Raji (cell line): ENCODE data around the gene NAV2.

Source experiments
- POLR2A ChIP-seq: IDR thresholded peaks from 2 replicates; pipeline ENCODE4 v1.6.1; 2011; ENCODE audit warnings: low read depth, low read length, control low read depth; ENCODE audit not compliant: insufficient read depth

The NAV2 gene

DNA sequence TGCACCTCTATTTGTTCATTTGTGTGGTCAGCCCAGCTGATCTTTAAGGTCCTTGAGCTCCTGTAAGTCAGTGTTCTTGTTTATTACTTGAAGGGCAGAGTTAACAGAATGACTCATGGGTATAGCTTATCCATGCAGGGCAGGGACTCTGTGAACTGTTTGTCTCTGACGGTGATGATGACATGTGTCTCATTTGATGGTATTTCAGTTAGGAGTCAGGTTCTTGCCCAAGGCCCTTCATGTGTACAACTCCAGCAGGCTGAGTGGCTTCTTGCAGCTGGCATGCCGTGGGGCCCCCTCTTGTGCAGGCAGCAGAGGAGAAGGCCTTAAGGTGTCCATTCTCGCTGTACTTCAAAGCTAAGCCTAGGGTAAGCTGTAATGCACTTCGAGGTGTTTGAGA, 282.5 kb downstream of the NAV2 start:
- no peak for TF ChIP-seq POLR2A

DNA sequence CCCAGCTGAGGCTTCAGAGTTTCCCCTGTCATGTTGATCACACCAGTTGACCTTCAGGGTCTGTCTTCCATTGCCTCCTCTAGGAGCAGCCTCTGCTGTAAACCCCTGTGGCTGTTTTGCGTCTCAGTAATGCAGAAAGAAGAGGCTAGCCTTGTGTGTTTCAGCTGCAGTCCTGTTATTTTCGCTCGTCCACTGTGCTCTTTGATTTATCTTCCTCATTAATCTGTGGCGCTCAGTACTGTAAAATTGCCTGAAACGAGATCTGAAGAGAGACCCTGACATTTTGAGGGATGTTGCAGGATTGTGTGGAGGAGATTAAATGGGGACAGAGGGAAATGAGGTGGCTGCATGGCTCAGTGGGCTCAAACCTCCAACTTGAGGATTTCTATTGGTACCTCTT, 283.9 kb downstream of the NAV2 start:
- TF ChIP-seq POLR2A: no peak

DNA sequence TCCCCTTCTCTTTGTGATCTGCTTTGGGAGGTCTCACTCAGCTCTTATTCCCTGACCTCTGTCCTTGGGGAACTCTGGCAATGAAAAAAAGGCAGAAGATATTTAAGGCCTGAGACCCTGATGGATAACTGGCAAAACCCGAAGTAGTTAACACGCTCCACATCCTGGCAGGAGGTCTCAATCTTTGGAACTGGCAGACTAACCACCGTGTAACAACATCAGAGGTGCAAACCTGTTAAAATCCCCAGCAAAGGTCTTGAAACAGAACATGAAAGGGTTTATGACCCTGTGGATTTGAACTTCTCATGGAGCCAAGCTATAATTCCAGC, 287.3 kb downstream of the NAV2 start:
- TF ChIP-seq POLR2A: no peak

DNA sequence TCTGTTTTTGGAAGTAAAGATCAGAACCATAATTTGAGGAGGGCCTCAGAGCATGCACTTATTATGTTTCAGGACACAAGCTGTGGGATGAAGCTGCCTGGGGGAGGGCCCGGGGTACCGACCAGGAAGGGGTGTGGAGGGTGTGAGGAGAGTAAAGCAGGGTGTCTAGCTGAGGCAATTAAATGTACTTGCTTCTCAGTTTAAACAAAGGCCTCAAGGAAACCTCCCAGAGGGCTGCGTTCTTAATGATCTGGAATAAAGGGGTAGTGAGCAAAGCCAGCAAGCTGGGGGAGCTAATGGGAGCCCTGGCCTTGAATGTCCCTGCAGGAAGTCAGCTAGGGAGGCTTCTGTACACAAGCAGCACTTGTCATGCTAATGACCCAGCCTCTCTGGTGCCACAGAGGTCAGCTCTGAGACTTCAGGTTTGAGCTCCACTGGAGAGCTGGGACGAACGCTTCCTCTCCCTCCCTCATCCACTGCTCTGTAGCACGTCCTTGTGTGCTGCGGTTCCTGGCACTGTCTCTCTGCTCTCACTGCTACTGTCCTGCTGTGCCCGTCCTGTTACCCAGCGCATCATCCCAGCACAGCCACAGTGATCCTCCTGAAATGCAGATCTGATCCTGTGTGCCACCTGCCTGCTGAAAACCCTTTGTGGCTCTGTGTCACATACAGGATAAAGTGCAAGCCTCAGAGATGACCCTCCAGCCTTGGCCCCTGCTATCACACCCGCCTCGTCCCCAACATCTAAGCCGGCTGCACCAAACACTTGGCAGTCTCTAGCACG, 287.9 kb downstream of the NAV2 start:
- TF ChIP-seq POLR2A: no peak

DNA sequence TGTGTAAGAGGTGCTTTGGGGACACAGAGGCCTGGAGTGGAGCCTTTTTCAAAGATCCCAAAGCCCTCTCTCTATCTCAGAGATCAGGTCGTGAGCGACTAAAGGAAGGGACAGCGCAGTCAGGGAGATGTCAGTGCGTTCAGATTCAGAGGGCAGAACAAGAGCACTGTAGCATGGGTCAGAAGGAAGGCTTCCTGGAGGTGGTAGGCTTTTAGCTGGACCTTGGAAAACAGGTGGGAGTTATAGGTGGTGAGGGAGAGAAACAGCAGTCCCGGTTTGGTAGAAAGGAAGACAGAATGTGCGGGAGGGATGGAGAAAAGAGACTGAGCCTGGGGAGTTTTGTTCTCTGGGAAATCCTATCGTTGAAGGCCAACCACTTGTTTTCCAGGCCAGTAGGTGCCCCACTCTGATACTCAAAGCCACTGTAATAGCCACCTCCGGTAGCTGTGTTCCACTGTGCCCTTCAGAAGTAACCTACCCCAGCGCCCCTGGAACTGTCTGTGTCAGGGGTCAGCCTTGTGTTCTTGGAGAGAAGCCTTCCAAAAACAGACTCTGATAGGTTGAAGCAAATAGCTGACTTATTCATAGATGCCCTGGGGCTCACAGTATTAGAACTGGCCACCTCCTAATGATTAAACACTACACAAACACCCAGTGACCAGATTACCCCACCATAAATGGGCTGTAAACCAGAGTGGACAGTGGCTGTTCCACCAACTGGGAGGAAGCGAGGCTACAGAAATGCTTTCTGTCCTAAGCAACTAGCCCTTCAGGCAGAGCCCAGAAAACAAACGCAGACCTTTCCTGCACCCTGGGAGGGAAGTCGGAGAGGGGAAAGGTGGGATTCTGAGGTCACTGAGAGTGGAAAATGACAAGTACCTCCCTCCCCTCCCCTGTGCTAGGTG, 289.9 kb downstream of the NAV2 start:
- no peak for TF ChIP-seq POLR2A

DNA sequence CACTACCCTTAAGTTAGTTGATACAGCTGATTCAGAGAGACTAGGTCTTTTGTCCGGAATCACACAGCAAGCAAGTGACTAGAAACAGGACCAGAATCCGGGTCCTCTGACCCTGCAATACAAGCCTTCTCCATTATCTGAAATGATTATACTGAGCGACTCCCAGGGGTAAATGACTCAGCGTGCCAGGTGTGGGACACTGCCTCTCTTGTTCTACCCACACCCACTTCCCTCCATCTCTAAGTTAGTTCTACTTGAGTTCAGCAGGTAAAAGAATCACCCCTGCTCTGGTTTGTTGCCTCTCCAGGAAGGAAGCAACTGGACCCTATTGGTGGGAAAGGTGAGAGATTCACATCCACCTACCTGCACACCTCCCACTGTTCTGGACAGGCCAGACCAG, 290.7 kb downstream of the NAV2 start:
- TF ChIP-seq POLR2A: no peak

DNA sequence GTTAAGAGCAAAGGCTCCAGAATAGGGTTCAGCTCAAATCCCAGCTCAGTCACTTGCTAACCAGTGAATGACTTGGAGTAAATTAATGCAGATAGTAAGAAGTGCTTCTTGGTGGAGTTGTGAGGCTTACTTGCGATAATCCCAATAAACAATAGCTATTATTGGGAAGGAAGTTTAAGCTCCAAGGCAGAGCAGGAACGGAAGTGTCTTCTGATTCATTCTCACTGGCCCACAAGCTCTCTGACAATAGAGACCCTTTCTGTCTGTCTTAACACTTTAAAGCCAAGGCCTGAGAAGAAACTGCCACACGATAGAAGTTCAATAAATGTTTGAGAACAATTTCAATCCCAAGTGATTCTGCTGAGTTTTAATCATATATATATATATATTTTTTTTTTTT, 292.2 kb downstream of the NAV2 start:
- TF ChIP-seq POLR2A: no peak

DNA sequence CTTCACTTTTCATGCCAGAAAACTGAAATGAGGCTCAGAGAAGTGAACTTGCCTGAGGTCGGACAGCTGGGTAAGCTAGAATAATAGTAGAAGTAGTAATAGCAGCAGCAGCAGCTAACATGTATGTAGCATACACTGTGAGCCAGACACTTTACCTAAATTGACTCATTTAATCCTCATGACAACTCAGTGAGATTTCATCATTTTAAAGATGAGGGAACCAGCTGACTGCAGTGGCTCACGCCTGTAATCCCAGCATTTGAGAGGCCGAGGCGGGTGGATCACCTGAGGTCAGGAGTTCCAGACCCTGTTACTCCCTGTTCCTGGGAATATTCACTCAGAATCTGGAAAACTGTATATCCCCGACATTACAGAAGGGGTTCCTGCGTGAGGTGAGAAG, 293.1 kb downstream of the NAV2 start:
- TF ChIP-seq POLR2A: no peak

DNA sequence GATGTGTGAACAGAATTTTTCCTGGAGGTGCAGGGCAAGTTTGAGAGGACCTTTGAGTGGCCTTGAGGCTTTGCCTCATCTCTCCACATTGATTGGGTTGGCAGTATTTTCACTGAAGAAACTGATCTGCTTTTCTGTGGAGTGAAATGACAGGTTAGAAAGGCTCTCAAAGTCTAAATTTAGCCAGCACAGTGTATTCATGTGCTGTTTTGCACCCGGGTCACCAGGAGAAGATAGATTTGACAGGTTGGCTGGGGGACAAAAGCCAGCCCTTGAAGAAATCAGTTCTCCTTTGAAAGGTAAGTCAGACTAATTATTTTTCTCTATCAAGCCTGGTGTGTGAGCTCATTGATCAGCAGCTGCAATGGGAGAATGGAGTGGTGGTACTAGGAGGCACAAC, 294.7 kb downstream of the NAV2 start:
- no peak for TF ChIP-seq POLR2A

DNA sequence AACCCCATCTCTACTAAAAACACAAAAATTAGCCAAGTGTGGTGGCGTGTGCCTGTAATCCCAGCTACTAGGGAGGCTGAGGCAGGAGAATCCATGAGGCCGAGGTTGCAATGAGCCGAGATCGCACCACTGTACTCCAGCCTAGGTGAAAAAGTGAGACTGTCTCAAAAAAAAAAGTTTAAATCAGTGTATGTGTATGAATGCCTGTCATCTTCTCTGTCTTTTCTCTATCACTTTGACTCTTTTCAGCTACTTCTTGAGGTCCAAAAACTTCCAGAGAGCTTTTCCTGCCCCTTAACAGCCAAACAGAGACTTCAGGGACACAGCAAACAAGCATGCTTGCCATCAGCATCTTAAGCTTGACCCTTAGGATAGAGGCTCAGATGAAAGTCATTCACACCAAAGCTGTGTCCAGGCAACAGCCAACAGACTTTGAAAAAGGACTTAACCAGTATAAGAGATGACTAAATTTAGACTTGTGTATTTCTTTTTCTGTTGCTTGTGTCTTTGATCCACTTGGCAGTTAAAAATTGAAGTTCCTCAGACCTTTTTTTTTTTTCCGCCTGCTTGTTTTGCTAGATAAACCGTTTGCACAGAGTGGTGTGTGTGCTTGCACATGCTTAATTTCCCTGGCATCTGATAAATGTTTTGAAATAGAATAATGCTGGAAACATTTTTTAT, 295.7 kb downstream of the NAV2 start:
- no peak for TF ChIP-seq POLR2A

DNA sequence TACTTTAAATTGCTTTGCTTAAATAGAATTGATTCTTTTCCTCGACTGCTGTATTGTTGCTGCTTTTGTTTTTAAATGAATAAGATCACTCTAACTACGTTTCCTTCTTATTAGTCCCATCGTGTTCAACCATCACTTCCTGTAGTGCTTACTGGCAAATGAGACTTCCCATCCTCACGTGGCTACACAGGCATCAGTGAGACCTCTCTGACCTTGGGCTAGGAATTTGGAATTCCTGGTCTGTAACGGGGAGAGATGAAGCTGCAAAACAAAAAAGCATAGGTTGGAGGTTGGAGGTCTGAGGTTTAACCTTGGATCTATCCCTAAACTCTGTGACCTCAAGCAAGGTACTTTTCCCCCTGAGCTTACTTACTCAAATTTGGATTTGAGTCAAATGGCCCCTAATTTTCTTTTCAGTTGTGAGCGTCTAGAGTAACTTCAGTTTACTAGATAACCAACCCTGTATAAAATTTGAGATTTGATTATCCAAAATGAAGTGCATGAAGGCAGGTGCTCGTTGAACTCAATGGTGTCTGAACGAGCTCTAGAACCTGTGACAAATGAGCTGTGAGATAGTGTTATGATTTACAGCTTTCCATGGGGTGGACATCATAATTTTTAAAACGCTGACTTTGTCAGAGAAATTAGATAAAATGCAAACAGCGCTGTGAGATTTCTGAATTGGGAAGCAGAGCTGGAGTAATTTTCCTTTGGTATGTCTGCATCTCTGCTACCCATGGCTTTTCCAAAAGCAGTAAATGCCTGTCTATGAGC, 296.4 kb downstream of the NAV2 start:
- TF ChIP-seq POLR2A: no peak

DNA sequence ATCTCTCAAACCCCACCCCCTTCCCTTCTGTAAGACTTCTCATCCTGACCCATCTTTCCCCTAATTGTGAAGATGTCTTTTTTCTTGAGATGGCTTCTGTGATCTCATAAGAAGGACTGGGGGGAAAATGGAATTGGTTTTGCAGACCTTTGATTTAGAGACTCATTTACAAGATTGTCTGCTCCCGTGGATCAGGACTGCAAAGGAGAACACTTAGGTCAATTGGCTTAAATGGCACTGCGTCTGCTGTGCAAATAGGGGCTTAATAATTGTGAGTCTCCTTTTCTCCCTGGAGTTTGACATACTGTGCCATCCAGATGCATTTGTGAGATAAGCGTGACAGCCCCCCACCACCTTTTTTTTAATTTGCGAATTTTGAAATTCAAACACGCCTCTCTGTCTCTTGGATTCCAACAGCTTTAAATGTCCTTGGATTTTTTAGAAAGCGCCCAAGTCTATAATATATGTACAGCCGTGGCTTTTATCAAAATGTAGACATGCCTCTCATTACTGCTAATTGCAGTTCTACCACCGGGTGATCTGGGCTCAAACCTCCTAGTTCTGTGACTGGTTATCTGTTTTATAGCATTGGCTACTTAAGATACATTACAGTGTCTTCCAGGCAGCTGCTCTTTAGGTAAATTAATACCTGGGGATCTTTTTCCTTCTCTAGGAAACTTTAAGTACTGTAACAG, 297.7 kb downstream of the NAV2 start:
- no peak for TF ChIP-seq POLR2A

DNA sequence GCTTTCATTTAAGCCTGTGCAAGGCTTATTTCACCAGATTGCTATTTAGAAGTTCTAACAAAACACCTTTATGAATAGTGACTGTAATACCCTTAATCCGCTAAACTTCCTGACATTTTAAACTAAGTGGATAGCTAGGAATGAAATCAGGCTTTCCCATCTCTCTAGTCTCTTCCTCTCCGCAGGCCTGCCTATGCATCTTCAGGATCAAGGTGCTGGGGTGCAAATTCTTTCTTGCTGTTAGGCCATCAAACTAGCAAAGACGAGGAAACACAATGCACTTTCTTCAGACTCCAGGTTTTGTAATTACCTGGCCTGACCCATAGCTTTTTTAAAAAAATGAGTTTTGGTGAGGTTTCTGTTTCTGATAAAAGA, 298.2 kb downstream of the NAV2 start:
- TF ChIP-seq POLR2A: no peak

DNA sequence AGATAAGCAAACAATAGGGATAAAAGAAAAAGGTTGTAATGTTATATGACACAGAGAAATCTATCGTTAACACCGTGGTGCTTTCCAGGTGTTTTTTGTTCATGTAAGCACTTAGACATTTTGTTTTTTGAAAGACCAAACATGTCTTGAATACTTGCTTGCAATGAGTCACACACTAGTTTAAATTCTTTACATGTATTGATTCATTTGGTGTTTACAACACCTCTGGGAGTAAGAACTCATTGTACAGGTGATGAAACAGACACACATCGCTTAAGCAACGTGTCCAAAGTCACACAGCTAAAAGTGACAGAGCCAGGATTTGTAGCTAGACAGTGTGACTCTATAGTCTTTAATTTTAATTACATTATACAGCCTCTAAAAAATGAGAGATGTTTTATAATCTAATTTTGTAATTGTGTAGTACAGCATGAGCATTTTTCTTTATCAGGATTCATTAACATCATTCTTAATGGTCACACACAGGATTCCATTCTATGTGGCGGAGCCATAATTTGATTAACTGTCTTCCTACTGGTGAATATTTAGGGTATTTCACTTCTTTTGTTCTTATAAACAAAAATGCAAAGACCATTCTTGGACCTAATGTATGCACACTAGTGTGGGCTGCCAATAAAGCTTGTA, 298.8 kb downstream of the NAV2 start:
- TF ChIP-seq POLR2A: no peak
